Measurements from ENCODE around the gene RTL1.

RTL1 gene

DNA sequence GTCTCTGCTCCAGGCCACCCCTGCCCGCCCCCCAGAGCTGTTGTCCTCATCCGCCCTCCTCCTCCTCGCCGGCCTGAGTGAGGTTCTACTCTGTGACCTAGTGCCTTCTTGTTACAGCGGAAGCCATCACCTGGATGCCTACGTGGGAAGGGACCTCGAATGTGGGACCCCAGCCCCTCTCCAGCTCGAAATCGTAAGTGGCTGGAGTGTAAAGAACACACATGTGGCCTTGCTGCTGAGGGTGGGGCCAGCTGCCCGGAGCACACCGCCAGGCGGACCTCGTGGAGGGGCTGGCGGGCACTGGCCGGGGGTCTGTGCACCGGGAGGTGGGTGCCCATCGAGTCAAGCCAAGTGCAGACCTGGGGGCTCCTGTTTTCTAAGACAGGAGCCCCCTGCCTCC is 58.2 kb downstream of the RTL1 start:
- DNase-seq: no peak

DNA sequence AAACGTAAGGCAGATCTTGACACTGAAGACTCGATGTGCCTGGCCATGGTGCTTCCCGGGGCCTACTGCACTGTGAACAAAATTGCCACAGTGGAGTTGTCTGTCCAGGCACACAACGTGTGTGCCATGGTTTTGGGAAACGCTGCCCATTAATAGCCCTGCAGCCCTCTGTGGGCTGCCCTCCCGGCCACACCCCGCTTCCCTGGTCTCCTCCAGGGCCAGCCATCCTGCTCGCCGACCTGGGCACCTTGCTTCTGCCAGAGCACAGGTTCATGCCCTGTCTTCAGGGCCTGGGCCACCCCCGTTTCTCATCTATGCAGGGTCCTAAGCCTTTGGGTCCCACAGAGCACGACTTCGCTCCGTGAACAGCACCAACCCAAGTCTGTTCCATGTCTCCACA is 58.7 kb downstream of the RTL1 start:
- DNase-seq: no peak

- no peak for DNase-seq
Measured at GRCh38 chr14:100844421-100844820, 59.1 kb downstream of the RTL1 start.

DNA sequence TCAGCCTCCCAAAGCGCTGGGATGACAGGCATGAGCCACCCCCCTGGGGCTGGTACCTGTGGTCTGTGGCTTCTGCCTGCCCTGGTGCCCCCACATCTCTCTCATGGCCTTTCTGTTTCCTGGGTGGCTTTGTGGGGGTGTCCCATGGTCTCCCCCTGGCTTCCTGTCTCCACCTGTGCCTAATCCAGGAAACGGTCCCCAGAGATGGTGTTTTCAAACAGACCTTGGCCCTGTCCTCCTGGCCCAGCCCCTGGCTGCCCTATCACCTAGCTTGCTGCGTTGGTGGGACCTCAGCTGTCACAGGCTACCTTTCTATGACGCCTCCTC is 59.5 kb downstream of the RTL1 start:
- no peak for DNase-seq

- DNase-seq: no peak
Measured at GRCh38 chr14:100842799-100843198, 60.7 kb downstream of the RTL1 start.

GRCh38 chr14:100841761-100842403 is 61.6 kb downstream of the RTL1 start:
- DNase-seq: no peak

DNA sequence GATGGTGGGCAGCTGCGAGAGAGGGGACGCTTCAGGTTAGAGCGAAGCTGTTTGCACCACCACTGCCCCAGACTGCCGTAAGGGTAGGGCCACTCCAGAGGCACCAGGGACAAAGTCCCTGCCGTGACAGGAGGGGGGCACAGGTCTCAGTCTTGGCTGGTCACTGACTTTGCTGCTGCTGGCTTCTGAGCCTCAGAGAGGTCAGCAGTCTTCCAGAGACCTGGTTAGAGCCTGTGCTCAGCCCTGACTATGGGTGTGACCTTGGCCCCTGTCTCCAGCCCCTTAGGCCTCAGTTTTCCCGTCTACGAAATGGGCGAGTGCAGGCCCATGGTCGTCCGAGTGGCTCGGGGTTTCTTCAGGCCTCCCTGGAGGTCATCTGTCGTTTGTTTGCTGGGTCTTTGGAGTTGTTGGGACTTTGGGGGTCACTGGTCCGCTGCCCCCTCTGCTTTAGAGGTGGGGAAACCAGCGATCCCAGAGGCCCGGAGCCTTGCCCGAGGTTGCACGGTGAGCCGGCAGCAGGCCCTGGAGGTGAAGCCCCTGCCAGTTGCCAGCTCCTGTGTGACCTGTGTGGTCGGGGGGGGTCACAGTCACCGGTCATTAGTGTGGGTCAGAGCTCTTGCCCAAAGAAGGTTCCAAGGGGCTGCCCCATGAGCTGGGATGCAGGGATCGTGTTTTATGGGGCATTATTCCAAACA is 62.3 kb downstream of the RTL1 start:
- DNase-seq: no peak

GRCh38 chr14:100840286-100841065 is 63.0 kb downstream of the RTL1 start:
- no peak for DNase-seq

GRCh38 chr14:100839681-100840111 is 63.8 kb downstream of the RTL1 start:
- no peak for DNase-seq

DNA sequence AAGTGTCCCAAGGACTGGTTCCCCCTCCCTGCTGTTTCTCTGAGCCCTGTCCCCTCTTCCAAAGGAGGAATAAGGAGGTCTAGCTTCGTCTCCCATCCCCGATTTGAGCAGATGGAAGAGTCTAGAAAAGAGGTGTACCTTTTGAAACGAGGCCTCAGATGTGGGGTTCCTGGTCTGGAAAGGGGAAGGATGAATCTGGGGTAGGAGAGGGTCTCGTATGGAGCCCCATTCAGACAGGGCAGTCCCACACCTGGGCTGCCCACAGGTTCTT is 64.3 kb downstream of the RTL1 start:
- DNase-seq: no peak

DNA sequence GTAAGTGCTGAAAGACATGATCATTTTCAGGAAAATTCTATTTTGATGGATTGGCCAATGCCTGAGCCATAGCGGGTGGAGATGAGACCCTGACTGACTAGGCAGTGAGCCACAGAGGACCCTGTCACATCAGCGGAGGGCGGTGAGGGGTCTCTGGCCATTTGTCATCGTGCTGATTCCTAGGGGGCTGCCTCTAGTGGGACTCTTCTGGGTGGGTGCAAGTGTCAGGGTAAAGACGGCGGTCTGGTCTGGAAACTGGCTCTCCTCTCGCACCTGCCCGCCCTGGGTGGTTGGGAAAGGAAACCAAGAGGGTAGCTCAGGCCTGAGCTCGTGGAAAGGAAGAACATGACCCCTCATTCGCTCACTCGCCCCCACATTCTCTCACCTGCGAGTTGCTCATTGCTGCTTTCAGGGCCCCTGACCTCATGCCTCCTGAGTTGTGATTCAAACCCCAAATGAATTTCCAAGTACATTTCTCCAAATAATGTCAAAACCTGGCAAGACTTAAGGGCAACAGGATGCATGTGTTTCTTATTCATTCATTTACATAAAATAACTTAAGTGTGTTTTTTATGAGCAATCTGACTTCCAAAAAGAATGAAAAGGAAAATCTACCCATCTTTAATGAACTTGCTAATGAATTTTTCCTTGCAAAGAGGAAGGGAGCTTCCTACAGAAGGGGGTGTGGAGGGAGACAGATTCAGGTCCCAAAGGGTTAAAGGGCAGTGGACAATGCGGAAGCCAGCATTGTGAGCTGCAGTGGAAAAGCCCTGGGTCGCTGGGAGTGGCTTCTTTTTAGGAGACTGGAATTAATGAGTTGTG is 64.8 kb downstream of the RTL1 start:
- no peak for DNase-seq

DNA sequence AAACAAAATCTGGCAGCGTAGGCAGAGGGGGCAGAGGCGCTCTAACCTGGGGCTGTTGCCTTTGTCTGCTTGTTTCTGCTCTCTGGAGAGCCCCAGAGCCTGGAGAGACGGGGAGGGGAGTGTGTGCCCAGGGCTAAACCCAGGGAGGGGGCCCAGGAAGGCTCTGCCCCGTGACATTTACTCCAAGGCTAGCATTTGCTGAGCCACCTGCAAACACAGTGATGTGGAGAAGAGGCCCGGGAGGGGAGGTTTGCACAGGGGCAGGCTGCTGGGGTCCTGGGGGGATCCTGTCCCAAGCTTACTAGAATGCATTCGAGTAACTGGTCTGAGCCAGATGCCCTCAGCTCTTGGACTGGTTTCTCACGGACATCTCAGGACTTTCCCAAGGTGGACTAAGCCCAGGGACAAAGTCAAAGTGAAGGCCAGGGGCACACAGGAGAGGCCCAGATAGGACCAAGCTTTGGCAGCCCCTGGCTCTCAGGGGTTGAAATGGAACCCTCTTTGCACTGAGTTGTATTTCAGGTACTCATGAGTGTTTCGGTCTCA is 65.6 kb downstream of the RTL1 start:
- no peak for DNase-seq

- no peak for DNase-seq
Measured at GRCh38 chr14:100836941-100837804, 66.3 kb downstream of the RTL1 start.

DNA sequence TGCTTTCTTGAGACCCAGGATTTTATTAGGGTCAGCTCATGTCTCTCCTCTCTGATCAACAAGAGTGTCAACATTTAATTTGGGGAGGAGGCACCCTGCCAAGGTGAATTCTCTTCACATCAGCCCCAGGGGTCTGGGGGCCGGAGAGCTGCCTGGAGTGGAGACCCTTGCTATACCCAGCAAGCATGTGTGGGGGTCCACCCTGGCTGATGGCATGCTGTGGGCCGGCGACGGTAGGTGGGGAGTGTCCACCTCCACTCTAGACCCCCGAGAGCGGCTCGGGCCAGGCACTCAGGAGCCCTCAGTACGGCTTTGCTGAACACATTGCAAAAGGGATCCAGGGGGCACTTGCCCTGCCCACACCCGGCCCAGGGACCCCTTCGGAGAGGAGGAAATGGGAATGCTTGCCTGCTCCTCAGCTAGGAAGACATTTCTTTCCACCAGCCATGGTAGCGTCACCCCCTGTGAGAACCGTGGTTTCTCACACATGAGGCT is 67.2 kb downstream of the RTL1 start:
- no peak for DNase-seq

DNA sequence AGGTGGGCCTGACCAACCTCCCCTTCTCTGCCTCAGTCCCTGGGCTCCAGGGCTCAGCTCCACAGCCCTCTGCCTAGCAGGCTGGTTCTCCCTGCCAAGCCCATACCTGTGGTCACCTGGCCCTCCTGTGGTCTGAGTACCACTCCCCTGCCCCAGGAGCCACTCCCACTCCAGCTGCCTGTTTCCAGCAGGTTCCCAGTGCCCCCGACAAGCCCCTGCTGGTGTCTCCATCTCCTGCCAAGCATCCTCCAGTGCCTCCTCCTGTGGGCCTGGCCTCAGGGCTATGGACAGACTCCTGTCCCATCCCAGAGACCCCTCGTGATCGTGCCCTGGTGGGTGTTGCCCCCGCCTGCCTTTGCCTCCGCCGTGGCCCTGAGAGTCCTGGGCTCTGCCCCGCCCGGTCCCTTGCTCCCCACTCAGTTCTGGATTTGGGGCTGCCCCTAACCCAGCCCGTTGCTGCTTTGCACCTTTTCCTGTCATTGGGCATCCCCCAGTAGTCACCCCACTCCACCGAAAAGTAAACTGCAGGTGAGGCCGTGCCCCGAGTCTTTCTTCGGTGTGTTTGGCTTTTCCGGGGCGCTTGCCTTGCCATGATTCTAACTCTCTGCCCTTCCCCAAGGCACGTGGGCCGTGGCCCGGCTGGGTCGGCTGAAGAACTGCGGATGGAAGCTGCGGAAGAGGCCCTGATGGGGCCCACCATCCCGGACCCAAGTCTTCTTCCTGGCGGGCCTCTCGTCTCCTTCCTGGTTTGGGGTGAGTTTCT is 67.8 kb downstream of the RTL1 start:
- no peak for DNase-seq

DNA sequence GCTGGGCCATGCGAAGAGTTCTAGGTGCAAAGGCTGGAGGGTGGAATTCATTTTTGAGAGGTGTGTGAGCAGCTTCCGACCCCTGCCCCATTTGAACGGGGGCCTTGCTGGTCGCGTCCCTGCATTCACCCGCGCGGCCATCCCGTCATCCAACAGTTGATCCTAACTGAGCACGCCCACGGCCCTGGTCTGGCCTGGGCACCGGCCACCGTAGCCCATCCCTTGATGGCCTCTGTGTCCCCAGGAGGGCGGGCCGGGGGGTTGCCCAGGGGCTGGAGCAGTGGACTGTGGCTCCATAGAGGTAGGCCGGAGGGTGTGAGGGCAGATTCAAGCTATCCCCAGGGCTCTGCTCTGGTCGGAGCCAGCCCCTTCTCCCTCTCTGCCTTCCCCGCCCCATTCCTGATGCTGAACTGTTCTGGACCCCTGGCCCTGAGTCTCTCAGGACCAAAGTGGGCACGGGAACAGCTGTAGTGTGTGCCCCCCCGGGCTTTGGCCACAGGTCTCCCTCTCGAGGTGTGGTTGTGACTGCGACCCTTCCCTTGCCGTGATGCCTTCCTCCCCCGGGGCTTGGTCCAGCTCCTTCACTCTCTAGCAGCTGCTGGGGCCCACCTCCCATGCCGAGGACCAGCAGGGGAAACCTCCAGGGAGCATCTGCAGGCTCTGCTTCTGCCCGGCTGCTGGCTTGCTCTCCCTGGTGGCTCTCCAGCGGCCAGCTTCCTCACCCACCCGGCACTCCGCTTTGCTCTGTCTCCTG is 68.6 kb downstream of the RTL1 start:
- DNase-seq: no peak

DNA sequence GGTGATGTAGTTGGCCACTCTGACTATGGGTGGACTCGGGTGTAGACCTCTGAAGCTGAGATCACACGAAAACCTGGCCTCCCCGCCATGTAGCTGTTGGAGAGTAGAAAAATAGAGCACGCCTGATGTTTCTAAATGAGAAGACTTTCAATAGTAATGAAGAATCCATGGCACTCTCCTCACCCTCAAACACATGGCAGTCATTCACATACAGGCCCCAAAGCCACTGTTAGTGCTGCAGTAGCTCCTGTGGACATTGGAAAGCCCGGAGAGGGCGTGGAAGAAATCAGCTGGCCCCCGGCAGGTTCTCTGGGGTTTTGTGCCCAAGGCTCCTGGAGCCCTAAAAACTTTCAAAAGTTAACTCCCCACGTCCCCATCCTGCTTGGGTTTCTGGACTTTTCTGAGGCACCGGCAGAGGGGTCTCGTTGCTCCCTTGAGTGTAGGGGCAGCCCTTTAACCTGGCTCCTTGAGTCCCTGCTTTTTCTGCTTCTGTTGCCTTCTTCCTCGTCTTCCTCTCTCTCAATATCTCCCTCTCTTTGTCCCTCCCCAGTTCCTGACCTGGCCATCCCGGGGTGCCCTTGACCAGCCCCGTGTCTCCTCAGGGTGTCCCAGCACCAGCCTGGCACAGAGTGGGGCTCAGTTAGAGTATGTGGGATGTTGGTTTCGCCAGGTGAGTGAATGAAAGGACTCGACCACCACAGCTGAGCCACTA is 69.3 kb downstream of the RTL1 start:
- no peak for DNase-seq

GRCh38 chr14:100832311-100832960 is 71.1 kb downstream of the RTL1 start:
- no peak for DNase-seq

GRCh38 chr14:100830681-100831080 is 72.8 kb downstream of the RTL1 start:
- DNase-seq: no peak
